ENCODE results near the gene KRT15.
A peak's percentile ranks its signal among the peaks of the same experiment; 100 is the strongest.
"Not testable (repeated sequence)": the region's sequence is repeated elsewhere in the genome, so short reads cannot be mapped to it uniquely, and the experiment has no call there.

KRT15 gene

DNA sequence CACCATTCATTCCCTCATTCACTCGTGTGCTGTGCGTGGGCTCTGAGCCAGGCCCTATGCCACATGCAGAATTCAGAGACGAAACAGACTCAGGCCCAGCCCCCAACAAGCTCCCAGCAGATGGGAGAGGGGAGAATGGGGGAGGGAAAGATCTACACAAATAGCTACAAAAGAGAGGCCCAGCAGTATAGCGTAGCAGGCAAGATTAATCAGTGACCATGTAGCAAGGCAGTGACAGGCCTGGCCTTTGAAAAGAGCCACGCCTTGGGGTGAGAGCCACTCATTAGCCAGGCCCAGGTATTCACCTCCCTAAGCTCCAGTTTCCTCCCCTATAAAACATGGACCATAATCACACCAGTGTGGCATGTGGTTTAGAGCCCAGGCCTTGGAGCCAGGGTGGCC lies 25.8 kb upstream of the KRT15 start:
- H3K4me1 ChIP-seq (ENCODE audit: control insufficient read depth, insufficient read depth, low read length), result peaks cover 24% of the 10 kb centered on the region
- H3K27ac ChIP-seq (ENCODE audit: low read depth, low read length), result peak overlapping the region; percentile 53
- H3K9ac ChIP-seq (ENCODE audit: low read depth, low read length), result no peak overlapping the region

DNA sequence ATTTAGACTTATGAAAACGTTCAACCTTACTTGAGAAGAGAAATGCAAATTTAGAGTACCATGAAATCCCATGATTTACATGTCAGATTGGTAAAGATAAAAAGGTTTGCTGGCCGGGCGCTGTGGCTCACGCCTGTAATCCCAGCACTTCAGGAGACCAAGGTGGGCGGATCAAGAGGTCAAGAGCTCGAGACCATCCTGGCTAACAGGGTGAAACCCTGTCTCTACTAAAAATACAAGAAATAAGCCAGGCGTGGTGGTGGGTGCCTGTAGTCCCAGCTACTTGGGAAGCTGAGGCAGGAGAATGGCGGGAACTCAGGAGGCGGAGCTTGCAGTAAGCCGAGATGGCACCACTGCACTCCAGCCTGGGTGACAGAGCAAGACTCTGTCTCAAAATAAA lies 24.1 kb upstream of the KRT15 start:
- H3K36me3 ChIP-seq (ENCODE audit: control insufficient read depth, insufficient read depth, low read length); H3K27me3 ChIP-seq (ENCODE audit: control insufficient read depth, insufficient read depth, low read length); H3K9ac ChIP-seq (ENCODE audit: low read depth, low read length); H3K9me3 ChIP-seq (ENCODE audit: control insufficient read depth, insufficient read depth, low read length); H3K4me3 ChIP-seq (ENCODE audit: low read depth, low read length); H3K27ac ChIP-seq (ENCODE audit: low read depth, low read length): not testable (repeated sequence)
- peaks cover 21% of the 10 kb centered on the region; the same call in 1 of the 2 replicates for H3K4me1 ChIP-seq (ENCODE audit: control insufficient read depth, insufficient read depth, low read length)

More for the DNA sequence above, 25.8 kb upstream of the KRT15 start:
- H3K36me3 ChIP-seq (ENCODE audit: control insufficient read depth, insufficient read depth, low read length), result no peaks in the 10 kb centered on the region
- no peaks in the 10 kb centered on the region for H3K9me3 ChIP-seq (ENCODE audit: control insufficient read depth, insufficient read depth, low read length)
- peaks cover 4% of the 10 kb centered on the region; the same call in 1 of the 2 replicates for H3K27me3 ChIP-seq (ENCODE audit: control insufficient read depth, insufficient read depth, low read length)
- H3K4me3 ChIP-seq (ENCODE audit: low read depth, low read length), result no peak overlapping the region

DNA sequence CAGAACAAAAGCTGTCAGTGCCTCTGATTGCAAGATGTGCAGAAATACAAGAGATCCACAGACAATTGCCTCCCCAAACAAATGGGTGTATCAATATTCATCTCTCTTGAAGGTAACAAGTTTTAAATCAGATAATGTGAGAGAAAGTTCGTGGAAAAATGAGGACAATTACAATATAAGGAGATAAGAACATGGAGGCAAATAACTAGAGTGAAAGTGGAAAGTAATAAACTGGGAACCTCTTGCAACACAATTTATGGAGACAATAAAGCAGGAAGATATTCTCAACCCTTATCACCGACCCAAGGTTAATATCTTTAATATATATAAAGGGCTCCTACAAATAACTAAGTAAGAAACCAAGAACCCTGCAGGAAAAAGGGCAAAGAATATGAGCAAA lies 23.7 kb upstream of the KRT15 start:
- Histone ChIP-seq H3K9me3 (ENCODE audit: control insufficient read depth, insufficient read depth, low read length) (no peaks in the 10 kb centered on the region), H3K4me1 (ENCODE audit: control insufficient read depth, insufficient read depth, low read length) (peaks cover 17% of the 10 kb centered on the region; the same call in 1 of the 2 replicates), H3K27ac (ENCODE audit: low read depth, low read length) (no peak overlapping the region)

DNA sequence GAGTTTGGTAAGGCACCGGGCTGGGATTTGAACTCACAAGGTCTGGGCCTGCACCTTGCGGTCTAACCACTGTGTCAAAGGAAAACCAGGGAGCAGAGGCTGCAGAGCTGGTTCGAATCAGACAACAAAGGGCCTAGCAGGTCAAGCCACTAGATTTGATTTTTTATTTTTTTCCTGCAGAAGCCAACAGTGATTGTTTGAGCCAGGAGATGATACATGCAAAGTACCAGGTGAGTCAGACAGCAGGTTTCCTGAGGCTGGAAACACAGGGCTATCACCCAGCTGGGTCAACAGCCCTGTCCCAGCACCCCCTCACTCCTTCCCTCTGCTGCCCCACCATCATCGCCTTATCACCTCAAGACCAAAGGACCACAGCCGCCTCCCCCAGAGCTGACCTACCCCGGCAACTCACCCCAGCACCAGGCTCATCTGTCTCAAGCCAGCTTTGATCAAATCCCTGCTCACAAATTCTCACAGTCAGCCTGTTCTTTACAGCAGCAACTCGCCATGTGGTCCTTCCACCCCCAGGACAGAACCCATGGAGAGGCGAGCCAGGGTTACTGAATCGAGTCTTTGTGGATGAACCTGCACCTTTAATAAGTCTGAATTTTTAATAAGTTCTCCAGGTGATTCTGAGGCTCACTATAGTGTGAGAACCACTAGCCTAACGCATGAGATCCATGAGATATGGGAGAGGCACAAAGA lies 22.4 kb upstream of the KRT15 start:
- Histone ChIP-seq H3K9me3 (ENCODE audit: control insufficient read depth, insufficient read depth, low read length) (no peaks in the 10 kb centered on the region), H3K9ac (ENCODE audit: low read depth, low read length) (no peak overlapping the region), H3K27me3 (ENCODE audit: control insufficient read depth, insufficient read depth, low read length) (no peaks in the 10 kb centered on the region), H3K36me3 (ENCODE audit: control insufficient read depth, insufficient read depth, low read length) (no peaks in the 10 kb centered on the region), H3K4me1 (ENCODE audit: control insufficient read depth, insufficient read depth, low read length) (peaks cover 13% of the 10 kb centered on the region; the same call in 1 of the 2 replicates), H3K27ac (ENCODE audit: low read depth, low read length) (peak overlapping the region; percentile 51), H3K4me3 (ENCODE audit: low read depth, low read length) (no peak overlapping the region)

More for the DNA sequence above, 23.7 kb upstream of the KRT15 start:
- Histone ChIP-seq H3K27me3 (ENCODE audit: control insufficient read depth, insufficient read depth, low read length) (no peaks in the 10 kb centered on the region), H3K9ac (ENCODE audit: low read depth, low read length) (no peak overlapping the region), H3K4me3 (ENCODE audit: low read depth, low read length) (no peak overlapping the region), H3K36me3 (ENCODE audit: control insufficient read depth, insufficient read depth, low read length) (no peaks in the 10 kb centered on the region)

DNA sequence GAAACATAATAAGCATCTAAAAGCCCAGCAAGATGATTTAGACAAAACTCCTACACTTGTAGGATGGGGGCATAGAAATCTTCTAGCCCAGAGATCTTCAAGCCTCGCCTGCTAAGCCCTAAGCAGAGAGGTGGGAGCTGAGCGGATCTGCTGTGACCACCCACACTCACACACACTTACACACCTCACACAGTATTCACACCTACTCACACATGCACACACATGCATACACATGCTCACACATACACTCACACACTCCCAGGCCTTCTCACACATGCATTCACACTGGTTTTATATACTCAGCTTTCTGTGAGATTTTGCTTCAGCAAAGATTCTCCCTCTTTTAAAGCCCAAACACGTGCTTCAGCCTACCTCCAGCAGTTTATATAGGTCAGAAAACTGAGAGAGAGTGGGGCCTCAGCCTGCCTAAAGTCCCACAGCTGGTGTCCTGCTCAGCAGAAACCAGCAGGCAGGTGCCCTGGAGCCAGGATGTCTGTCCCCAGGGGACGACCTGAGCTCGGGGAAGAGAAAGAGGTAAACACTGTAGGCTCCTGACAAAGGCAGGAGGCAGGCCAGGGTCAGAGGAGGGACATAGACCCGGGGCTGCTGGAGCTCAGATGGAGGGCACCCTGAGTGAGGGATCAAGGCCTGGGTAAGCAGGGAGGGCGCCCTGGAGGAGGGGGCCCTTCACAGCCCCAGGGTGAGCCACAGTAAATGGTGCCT lies 21.4 kb upstream of the KRT15 start:
- Histone ChIP-seq H3K27me3 (ENCODE audit: control insufficient read depth, insufficient read depth, low read length) (no peaks in the 10 kb centered on the region), H3K4me3 (ENCODE audit: low read depth, low read length) (no peak overlapping the region), H3K27ac (ENCODE audit: low read depth, low read length) (peak overlapping the region; percentile 51), H3K4me1 (ENCODE audit: control insufficient read depth, insufficient read depth, low read length) (peaks cover 15% of the 10 kb centered on the region; the same call in 1 of the 2 replicates), H3K9me3 (ENCODE audit: control insufficient read depth, insufficient read depth, low read length) (no peaks in the 10 kb centered on the region), H3K36me3 (ENCODE audit: control insufficient read depth, insufficient read depth, low read length) (no peaks in the 10 kb centered on the region), H3K9ac (ENCODE audit: low read depth, low read length) (no peak overlapping the region)

- Histone ChIP-seq H3K27me3 (ENCODE audit: control insufficient read depth, insufficient read depth, low read length) (no peaks in the 10 kb centered on the region), H3K4me3 (ENCODE audit: low read depth, low read length) (no peak overlapping the region), H3K9ac (ENCODE audit: low read depth, low read length) (no peak overlapping the region), H3K9me3 (ENCODE audit: control insufficient read depth, insufficient read depth, low read length) (no peaks in the 10 kb centered on the region), H3K27ac (ENCODE audit: low read depth, low read length) (peak overlapping the region; percentile 58), H3K4me1 (ENCODE audit: control insufficient read depth, insufficient read depth, low read length) (peaks cover 9% of the 10 kb centered on the region; the same call in 1 of the 2 replicates), H3K36me3 (ENCODE audit: control insufficient read depth, insufficient read depth, low read length) (no peaks in the 10 kb centered on the region)
Observed at GRCh38 chr17:41539071-41539492, 20.4 kb upstream of the KRT15 start.

DNA sequence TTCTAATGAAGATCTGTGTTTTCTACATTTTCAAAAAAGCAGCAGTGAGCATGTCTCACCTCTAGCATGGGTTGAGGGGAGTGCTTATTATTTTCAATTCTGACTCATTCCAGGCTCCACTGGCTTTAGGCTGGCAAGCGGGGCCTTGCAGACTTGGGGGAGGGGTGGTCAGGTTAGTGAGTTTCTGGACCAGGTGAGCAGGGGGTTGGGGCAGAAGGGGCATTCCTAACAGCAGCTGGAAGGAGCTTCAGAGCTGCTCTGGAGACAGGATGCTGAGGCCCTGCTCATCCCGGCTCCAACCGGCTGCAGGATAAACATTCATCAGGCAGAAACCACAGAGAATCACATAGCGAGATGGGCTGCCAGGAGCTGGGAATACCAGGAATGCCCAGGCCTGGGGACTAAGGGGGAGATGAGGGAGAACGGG lies 19.9 kb upstream of the KRT15 start:
- H3K27me3 ChIP-seq (ENCODE audit: control insufficient read depth, insufficient read depth, low read length), result no peaks in the 10 kb centered on the region
- no peaks in the 10 kb centered on the region for H3K9me3 ChIP-seq (ENCODE audit: control insufficient read depth, insufficient read depth, low read length)
- no peak overlapping the region for H3K9ac ChIP-seq (ENCODE audit: low read depth, low read length)
- no peaks in the 10 kb centered on the region for H3K36me3 ChIP-seq (ENCODE audit: control insufficient read depth, insufficient read depth, low read length)
- H3K27ac ChIP-seq (ENCODE audit: low read depth, low read length), result peak overlapping the region; percentile 58
- peaks cover 9% of the 10 kb centered on the region; the same call in 1 of the 2 replicates for H3K4me1 ChIP-seq (ENCODE audit: control insufficient read depth, insufficient read depth, low read length)
- H3K4me3 ChIP-seq (ENCODE audit: low read depth, low read length), result no peak overlapping the region

DNA sequence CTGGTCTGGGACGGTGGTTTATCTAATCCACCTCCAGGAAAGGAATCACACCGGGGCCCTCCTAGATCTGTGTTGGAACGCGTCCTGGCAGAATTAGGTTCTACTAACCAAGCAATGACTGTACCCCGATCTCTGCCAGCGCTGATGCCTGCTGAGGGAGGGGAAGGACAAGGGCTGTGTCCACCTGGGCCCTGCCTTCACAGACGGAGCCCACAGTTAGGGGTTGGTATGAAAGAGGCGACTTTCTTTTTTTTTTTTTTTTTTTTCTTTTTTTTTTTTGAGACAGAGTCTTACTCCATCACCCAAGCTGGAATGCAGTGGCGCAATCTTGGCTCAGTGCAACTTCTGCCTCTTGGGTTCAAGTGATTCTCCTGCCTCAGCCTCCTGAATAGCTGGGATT lies 19.3 kb upstream of the KRT15 start:
- peaks cover 9% of the 10 kb centered on the region; the same call in 1 of the 2 replicates for H3K4me1 ChIP-seq (ENCODE audit: control insufficient read depth, insufficient read depth, low read length)
- H3K27me3 ChIP-seq (ENCODE audit: control insufficient read depth, insufficient read depth, low read length), result no peaks in the 10 kb centered on the region
- no peaks in the 10 kb centered on the region for H3K36me3 ChIP-seq (ENCODE audit: control insufficient read depth, insufficient read depth, low read length)
- H3K9me3 ChIP-seq (ENCODE audit: control insufficient read depth, insufficient read depth, low read length), result no peaks in the 10 kb centered on the region
- no peak overlapping the region for H3K9ac ChIP-seq (ENCODE audit: low read depth, low read length)
- no peak overlapping the region for H3K4me3 ChIP-seq (ENCODE audit: low read depth, low read length)
- no peak overlapping the region for H3K27ac ChIP-seq (ENCODE audit: low read depth, low read length)

GRCh38 chr17:41537614-41537954 lies 18.9 kb upstream of the KRT15 start:
- H3K27me3 ChIP-seq (ENCODE audit: control insufficient read depth, insufficient read depth, low read length), result no peaks in the 10 kb centered on the region
- no peaks in the 10 kb centered on the region for H3K9me3 ChIP-seq (ENCODE audit: control insufficient read depth, insufficient read depth, low read length)
- peaks cover 9% of the 10 kb centered on the region; the same call in 1 of the 2 replicates for H3K4me1 ChIP-seq (ENCODE audit: control insufficient read depth, insufficient read depth, low read length)
- H3K36me3 ChIP-seq (ENCODE audit: control insufficient read depth, insufficient read depth, low read length), result no peaks in the 10 kb centered on the region
- H3K9ac ChIP-seq (ENCODE audit: low read depth, low read length), result no peak overlapping the region
- no peak overlapping the region for H3K4me3 ChIP-seq (ENCODE audit: low read depth, low read length)
- no peak overlapping the region for H3K27ac ChIP-seq (ENCODE audit: low read depth, low read length)

DNA sequence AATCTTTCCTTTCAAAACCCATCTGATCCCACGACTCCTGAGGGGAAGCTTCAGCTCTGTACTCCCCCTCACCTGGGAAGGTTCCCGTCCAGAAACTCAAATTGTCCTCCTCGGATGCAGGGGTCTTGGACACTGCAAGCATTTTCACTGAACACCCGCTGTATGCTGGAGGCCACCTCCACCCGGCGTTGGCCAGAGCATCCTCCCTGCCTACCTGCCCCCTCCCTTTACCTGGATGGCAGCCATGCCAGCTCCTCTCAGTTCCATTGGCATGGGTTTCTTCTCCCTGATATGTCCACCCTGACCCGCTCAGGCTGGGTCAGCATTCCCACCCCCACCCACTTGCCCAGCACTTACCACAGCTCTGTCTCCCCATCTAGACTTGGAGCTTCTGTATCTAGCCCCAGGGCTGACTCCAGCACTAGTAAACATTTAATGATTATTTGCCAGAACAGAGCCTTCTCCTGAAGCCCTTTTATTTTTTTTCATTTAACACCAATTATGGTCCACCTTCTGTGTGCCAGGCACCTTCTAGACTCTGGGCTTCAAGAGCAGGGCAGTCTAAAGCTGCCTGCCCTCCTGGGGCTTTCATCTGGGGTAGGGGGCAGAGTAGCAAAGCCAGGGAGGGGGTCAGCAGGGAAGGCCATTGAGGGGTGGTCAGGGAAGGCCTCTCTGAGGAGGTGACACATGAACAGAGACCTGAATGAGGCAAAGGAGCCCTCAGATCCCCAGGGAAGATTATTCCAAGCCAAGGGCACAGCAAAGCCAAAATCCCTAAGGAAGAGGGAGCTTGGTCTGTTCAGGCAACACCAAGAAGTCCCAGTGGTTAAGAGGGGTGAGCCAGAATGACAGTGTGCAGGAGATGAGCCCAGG lies 18.3 kb upstream of the KRT15 start:
- H3K27ac ChIP-seq (ENCODE audit: low read depth, low read length), result no peak overlapping the region
- H3K36me3 ChIP-seq (ENCODE audit: control insufficient read depth, insufficient read depth, low read length), result no peaks in the 10 kb centered on the region
- H3K4me3 ChIP-seq (ENCODE audit: low read depth, low read length), result no peak overlapping the region
- no peaks in the 10 kb centered on the region for H3K9me3 ChIP-seq (ENCODE audit: control insufficient read depth, insufficient read depth, low read length)
- H3K9ac ChIP-seq (ENCODE audit: low read depth, low read length), result no peak overlapping the region
- H3K27me3 ChIP-seq (ENCODE audit: control insufficient read depth, insufficient read depth, low read length), result no peaks in the 10 kb centered on the region
- peaks cover 9% of the 10 kb centered on the region; the same call in 1 of the 2 replicates for H3K4me1 ChIP-seq (ENCODE audit: control insufficient read depth, insufficient read depth, low read length)

Measured in HUES48 (cell line).